AML-193 (cell line): ENCODE data around the gene TMEM132D.
A peak's percentile ranks its signal among the peaks of the same experiment; 100 is the strongest.
"Not testable (repeated sequence)": the region's sequence is repeated elsewhere in the genome, so short reads cannot be mapped to it uniquely, and the experiment has no call there.

Experiments used
- DNase-seq, 2 experiments: peaks; one replicate each; lab custom pipeline; 2025; lab: John Stamatoyannopoulos, UW

The TMEM132D gene

GRCh38 chr12:129903956-129904829 is at the start of gene TMEM132D:
Gene TMEM132D, minus strand, starts transcription at chr12:129904025.
- DNase-seq, result no peak

- DNase-seq, result no peak
Measured at GRCh38 chr12:129949651-129950050, 45.8 kb upstream of the TMEM132D start.

DNA sequence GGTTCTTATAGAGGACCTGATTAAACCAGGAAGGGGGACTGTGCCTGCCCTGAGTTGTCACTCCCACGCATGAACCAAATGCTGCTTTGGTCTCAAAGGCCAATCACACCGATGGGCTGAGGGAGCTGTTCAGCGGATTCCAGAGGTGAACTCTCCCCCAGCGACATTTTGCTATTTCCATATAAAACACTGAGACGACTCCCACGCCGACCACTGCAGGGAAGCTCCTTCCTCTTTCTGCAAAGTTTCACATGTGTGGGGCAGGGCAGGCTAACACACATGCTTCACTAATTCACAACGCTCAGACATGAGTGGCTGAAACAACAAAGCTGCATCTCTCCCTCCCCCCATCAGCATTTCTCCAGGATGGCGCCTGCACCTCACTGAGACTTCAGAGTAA is 37.8 kb upstream of the TMEM132D start:
- DNase-seq, result no peak

- DNase-seq, result no peak
Measured at GRCh38 chr12:129938089-129938488, 34.3 kb upstream of the TMEM132D start.

- no peak for DNase-seq
Measured at GRCh38 chr12:129937426-129937825, 33.6 kb upstream of the TMEM132D start.

DNA sequence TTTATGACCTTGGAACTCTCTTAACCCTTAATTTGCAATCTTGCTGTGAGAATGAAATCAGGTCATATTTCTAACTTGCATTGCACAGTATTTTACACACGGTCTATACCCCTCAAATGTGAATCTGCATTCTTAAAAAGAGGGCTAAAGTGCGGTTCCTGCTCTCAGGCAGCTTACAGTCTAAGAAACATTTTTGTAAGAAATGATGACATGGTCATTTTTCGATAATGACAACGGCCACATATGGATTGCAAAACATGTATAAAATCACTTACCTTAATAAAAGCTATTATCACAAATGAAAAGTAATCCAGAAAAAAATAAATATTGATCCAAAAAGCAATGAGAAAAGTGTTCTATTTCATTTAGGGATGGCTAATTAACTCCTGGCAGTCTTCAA is 24.8 kb upstream of the TMEM132D start:
- DNase-seq, result no peak

DNA sequence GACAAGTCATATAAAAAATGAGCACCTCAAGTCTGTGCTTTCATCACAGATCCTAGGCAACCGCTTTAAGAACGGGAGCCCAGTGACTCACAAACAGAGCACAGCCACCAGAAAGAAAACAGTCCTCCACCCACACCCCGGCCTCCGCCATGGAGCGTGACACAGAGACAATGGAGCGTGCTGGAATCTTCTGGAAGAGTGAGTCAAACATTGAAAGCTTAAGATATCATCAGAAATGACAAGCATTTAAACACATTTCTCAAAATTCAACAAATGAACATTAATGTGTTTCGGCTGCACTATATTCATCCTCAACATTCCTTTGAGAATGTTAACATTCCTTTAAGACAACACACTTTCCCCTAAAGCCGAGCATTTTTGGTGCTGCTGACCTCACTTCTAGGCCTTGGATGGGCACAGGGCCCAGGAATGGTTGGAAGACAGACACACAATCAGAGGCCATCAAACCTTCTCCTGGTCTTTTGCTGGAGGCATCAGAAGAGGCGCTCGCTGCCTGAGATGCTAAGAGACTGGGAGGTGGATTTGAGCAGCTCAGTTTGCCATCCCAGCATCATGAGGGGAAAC is 23.6 kb upstream of the TMEM132D start:
- no peak for DNase-seq

DNA sequence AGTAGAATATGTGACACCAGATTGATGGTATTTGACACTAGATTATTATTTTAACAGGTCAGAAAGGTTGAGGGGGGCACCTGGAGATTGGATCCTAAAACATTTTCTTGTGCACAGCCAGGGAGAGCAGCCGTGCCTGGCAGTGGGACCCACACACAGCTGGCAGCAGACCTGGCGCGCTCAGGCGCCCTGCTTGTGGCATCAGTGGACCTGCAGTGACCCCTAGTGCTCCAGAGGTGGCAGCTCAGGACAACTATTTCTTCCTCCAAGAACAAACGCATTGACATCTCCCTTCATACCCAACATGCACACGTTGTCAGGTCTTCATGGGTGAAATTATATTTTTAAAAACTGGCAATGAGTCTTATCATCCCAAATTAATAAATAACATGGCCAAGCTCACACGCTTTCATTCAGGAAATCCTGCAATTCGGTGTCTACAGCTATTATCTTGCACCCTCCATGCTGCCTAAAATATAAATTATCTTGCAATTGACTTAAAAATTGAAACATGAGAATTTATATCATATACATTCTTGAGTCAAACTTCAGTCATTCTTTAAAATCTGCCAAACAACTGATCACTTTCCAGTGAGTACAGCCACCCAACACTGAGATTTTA is 7.7 kb upstream of the TMEM132D start:
- DNase-seq, result peak; percentile 20 to 44

GRCh38 chr12:129909051-129910020 is 5.5 kb upstream of the TMEM132D start:
- DNase-seq, result no peak

DNA sequence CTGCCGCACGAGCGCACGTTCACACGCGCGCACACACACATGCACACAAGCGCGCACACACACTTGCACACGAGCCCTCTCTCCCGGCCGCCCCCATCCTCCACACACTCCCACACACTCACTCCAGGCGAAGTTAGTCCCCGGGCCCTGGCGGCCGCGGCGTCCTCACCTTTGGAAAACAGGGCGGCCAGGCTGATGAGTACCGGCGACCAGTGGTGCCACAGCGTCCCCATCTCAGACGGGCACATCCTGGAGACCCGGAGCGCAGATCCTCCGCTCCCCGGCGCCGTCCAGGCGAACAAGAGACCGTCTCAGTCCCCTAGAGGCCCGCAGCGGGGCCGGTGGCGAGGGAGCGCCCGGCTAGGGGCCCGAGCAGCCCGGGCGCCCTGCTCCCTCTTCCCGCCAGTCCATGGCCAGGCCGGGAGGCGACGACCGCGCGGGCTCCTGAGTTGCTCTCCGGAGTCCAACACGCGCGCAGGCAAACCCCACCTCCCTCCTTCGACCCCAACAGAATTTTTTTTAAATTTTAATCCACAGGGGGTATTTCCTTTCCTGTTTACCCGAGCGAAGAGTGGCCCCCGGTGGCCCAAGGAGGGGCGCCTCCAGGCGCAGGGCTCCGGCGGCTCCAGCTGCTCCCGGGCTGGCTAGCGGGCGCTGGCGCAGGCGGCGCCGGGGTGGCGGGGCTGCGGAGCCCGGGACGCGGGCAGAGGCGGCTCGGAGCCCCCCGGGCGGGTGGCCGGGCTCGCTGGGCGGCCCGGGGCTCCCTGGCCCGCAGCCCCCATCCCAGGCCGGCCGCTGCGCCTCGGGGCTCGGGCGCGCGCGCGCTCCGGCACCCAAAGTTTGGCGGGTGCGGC is 506 bp downstream of the TMEM132D start:
- no peak for DNase-seq

- DNase-seq, result no peak
Measured at GRCh38 chr12:129902371-129903091, 1.3 kb downstream of the TMEM132D start.

GRCh38 chr12:129901254-129901653 is 2.6 kb downstream of the TMEM132D start:
- DNase-seq, result no peak

- no peak for DNase-seq
Measured at GRCh38 chr12:129900306-129900705, 3.5 kb downstream of the TMEM132D start.

- DNase-seq, result not testable (repeated sequence)
Measured at GRCh38 chr12:129899045-129899444, 4.8 kb downstream of the TMEM132D start.

DNA sequence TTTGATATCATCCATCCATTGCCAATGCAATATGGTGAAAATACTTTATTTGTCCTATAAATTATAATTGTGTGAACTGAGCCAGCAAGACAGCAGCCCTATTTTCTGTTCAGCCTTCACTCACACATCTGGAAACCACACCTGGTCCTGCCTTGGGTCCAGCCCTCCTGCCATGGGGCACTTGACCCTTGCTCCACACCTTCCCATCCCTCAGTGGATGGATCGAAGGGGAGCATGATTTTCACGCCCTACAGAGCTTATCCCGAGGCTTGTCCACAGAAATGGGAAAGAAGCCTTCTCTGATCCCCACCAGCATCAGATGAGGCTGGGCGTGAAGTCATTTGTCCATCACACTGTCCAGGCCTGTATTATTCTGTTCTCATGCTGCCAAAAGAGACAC is 10.1 kb downstream of the TMEM132D start:
- no peak for DNase-seq

- no peak for DNase-seq
Measured at GRCh38 chr12:129887101-129887500, 16.7 kb downstream of the TMEM132D start.

- DNase-seq, result no peak
Measured at GRCh38 chr12:129886541-129886940, 17.3 kb downstream of the TMEM132D start.

DNA sequence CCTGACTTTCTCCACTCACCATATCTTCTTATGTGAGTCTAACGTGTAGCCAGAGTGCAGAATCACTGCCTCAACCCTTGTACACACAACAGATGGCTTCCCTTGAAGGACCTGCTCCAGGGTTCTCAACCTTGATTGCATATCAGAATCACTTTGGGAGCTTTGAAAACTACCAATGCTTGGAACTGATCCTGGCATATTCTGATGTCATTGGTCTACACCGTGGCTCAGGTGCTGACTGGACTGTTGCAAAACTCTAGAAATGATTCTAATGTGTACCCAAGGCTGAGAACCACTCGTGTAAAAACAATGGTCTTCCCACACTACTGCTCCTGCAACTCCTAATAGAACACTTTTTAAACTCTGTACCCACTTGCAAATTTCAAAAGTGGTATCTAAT is 18.5 kb downstream of the TMEM132D start:
- DNase-seq, result no peak

DNA sequence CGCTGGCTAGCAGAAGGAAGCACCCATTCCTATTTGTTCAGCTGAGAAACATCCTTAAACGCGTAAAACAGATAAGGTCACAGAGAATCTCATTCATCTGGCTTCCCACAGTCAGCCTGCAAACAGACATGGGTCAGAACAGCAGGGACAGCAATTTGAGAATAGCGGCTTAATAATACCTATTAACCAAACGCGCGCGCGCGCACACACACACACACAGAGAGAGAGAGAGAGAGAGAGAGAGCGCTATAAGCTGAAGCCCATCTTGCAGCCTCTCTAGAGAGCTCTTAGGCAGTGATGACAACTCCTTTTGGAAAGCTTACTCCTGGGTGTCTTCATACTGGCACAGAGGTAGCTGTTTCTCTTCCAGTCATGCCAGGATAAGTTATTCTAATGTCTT is 26.4 kb downstream of the TMEM132D start:
- DNase-seq, result no peak

DNA sequence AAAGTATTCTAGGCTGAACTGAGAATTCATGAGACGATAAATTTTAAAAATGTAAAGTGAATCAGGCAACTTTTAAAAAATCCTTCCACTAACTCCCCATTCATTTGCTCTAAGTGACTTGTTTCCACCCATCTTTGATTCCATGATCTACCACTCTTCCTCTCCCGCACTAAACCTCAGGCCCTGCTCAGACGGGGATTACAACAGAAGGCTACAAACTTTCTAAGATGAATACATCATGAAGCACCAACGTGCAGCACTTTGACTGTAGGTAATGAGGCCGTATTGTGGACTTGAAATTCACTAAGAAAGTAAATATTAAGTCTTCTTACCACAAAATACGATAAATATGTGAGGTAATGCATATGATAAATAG is 30.0 kb downstream of the TMEM132D start:
- DNase-seq, result no peak
